ENCODE results near the gene PEDS1.

PEDS1 gene

DNA sequence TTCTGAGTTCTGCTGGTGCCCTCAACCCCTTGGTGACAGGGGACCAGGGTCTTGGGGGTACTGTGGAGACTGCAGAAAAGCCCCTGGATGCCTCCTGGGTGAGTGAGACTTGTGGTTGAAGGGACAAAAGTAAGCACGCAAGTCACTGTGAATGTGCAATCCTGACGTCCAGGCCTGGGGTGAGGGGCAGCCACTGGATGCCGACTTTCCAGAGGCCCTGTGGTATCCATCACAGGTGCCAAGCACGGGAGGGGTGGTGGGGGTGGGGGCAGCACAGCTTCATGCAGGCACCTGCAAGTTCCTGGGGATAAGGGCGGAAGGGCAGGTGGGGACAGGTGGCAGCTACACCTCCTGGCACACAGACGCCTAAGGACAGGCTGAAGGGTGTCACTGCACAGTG is 20.5 kb downstream of the PEDS1 start:
- no peak for DNase-seq

DNA sequence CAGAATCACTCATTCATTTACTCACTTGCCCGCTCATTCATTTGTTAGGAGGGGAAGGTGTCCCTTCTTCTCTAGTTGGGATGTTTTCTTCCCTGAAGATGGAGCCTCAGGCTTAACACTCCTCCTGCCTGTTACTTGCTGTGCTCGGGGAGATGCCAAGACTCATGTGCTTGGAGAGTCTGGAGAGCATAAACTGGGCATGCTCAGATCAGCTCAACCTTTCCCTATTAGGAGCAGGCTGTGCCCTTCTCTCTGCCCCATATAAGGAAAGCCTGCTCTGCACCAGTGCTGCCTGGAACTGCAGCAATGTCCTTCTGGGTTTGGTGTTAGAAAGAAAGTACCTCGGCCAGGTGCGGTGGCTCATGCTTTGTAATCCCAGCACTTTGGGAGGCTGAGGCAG is 22.5 kb downstream of the PEDS1 start:
- DNase-seq = no peak

DNA sequence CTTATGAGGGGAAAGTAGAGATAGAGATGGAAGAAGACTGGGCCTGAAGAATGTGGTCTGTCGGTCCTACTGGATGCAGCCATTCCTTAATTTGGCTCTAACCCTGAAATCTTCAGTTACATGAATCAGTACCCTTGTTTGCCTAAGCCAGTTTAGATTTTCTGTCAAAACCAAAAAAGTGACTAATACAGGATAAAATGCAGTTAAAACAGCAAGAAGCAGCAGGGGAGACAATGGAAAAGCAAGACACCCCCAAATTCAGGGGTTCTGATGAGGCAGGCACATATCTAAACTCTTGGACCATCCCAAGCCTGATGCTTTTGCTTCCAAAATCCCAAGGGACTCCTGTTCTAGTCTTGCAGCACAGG is 23.2 kb downstream of the PEDS1 start:
- DNase-seq = no peak

DNA sequence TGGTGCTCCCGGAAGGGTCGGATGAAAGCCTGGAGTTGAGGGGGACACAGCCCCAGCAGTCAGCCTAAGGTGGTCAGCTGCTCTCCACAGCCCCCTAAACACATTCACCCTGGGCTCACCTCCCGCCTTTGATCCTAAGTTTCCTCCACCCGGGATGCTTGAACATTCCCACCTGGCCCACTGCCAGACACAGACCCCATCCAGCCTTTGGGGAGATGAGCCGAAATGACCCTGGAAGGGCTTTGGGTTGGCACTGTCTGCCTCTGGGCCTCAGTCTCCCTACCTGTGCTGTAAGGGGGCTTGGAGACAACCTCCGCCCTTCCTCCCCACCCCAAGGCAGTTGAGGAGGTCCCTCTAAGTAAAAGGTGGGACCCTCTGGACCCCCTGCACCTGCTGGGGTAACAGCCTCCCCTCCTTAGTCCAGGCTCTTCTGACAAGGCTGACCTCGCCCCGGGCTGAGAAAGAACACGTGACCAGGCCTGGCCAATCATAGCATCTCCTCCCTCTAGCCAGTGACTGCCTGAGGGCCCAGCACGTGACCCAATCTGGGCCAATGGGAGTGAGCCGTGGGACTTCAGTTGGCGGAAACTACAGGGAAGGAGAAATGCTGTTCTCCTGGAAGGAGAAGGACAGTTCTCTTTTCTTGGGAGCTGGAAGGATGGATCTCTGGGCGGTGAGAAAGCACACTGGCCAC is 23.7 kb downstream of the PEDS1 start:
- no peak for DNase-seq

DNA sequence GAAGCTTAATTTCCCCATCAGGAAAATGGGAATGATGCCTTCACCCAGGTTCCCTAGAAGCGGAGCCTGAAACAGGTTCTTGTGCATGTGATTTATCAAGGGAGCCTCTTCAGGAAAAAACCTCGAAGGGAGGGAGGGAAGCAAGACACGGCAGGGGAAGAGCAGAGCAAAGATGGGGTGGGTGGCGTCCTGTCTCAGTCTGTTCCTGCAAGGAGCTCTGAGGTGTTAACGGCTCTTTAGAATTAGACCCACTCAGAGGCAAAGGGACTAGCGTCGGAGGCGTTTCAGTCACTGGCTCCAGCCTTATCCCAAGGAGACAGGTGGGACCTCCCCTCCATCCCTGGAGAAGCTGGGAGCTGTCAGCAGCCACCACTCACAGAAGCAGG is 25.0 kb downstream of the PEDS1 start:
- DNase-seq = no peak

DNA sequence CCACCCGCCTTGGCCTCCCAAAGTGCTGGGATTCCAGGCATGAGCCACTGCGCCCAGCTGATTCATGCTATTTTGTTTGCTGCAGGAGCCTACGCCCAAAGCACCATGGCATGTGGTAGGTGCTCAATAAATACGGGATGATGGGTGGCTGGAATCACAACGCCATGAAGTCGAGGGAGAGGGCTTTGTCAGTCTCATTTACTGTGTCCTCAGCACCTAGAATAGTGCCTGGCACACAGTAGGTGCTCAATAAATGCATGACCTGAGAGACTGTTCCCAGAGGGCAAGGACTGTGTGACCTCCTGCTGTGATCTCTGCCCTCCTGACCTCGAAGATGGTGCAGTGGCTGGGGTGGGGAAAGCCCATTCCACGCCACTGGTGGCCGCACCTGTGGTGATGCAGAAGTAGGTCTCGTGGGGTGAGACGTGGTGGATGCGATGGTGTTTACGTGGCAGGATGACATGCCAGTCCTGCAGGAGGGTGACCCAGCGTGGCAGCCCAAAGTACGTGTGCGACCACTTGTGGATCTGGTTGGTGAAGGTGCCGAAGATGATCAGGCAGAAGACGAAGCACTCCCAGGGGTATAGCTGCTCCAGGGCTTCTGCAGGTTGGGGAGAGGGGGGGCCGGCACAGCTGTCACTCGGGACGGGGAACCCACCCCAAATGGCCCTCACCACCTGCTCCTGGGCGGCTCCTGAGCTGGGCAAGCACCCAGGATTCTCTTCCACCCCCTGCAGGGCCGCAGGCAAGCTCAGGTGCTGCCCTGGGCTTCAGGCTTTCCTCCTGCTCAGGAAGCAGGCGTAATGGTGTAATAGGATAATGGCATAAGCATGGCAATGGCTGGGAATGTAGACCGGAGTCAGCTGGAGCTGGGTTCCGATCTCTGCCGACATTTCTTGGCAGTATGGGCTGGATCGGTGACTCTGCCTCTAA is 25.7 kb downstream of the PEDS1 start:
- no peak for DNase-seq

DNA sequence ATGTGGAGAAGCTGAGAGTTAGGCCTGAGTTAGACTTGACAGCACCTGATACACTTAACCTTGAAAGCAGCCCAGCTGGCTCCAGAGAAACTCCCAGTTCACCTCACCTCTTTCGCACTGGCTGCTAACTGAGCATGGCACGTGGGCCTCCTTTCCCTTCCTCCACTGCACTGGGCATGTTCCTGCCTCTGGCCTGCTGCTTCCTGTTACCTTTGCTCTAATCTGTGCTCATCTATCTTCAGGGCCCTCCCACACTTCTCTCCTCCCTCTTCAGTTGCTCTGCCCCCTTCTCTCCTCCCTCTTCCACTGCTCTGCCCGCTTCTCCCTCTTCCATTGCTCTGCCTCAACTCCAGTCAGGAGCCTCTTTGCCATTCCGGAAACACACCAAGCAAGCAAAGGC is 26.9 kb downstream of the PEDS1 start:
- no peak for DNase-seq

DNA sequence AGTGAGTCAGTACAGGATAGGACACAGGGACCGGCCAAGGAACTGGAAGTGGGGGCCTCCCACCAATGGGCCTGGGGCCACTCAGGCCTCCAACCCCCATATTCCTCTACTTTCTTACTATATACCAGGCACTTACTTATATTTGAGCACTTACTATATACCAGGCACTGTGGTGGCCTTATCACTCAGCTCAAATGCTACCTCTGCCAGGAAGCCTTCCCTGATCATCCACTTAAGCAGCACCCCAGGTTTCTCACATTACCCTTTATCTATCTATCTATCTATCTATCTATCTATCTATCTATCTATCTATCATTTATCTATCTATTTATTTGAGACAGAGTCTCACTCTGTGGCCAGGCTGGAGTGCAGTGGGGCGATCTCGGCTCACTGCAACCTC is 28.2 kb downstream of the PEDS1 start:
- no peak for DNase-seq

DNA sequence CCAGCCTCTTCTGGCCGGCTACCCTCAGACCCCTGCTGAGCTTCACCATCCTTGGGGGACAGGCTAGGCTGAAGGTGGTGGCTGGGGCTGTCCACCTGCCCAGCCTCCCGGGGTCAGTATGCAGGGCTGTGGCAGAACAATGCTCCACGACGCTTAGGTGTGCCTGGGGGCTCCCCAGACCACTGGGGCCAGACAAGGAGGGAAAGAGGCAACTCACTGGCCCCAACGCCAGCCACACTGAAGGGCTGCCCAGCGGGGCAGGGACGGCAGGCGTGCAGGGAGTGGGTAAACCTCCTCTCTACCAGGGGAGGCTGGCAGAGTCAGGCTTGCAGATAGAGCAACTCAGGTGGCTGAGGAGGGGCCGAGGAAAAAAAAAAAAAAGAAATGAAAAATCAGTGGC is 29.0 kb downstream of the PEDS1 start:
- no peak for DNase-seq

DNA sequence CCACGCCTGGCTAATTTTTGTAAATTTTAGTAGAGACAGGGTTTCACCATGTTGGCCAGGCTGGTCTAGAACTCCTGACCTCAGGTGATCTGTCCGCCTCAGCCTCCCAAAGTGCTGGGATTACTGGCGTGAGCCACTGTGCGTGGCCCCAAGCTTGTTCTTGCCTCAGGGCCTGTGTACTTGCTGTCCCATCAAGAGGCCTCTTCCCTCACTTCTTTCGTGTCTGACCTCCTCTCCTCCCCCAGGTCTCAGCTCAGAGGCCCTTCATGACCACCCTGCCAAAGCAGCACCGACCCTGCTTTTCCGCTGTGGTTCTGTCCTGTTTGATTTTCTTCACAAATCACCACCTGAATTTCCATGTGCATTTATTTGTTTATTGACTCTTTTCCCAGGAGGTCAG is 30.1 kb downstream of the PEDS1 start:
- DNase-seq = no peak

DNA sequence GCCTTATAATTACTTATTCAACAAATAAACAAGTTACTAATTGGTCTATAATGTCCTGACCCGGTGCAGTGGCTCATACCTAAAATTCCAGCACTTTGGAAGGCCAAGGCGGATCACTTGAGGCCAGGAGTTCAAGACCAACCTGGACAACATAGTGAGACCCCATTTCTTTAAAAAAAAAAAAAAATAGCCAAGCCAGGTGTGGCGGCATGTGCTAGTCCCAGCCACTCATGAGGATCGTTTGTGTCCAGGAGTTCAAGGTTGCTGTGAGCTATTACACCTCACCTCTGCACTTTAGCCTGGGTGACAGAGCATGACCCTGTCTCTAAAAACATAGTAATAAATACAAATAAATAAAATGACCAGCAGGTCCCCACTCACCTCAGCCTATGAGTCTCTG is 30.8 kb downstream of the PEDS1 start:
- no peak for DNase-seq

DNA sequence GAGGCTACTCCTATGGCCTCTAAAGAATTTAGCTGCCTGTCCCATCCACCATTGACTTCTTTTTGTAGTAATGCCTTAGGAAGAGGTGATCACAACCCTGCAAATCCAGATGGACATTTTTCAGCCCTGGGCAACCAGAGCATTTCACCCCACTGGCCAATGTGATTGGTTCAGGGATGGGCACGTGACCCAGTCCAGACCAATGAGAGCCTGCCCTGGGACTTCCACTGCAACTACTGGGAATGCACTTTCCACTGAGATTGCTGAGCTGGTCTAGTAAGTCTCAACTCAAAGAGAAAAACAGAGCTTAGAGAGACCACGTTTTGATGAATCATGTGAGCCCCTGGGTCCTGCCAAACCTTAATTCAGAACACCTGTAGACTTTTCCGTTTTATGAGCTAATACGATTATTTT is 31.7 kb downstream of the PEDS1 start:
- DNase-seq = no peak

DNA sequence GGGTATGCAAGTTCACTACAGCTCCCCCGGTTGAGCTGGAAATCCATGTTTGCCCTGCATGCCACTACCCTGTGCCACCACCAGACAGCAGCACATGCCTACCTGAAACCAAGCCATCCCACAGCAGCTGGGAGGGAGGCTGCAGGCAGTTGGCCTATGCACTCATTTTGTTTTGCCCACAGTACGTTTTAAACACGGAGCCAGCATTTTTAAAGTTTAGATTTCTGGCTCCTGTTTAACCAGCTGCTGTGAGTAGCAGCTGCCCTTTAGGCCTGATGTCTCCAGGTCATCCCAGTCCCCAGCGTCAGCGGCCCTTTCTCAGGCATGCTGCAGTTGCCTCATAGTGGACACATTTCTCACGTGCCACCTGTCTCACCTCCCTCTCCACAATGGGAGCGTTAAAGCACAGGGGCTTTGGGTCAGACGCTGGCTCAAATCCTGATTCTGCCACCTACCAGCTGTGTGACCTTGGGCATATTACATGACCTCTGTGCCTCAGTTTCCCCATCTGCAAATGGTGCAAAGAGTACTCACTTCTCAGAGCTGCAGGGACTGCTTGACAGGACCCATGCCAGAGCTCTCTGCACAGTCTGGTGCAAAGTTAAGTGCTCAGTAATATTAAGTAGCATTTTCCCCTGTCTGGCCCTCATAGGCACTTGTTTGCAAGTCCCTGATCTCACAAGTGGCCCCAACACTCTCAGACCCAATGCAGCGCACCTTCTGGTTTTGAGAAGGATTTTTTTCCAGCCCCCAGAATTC is 32.4 kb downstream of the PEDS1 start:
- DNase-seq = peak; percentile 77

DNA sequence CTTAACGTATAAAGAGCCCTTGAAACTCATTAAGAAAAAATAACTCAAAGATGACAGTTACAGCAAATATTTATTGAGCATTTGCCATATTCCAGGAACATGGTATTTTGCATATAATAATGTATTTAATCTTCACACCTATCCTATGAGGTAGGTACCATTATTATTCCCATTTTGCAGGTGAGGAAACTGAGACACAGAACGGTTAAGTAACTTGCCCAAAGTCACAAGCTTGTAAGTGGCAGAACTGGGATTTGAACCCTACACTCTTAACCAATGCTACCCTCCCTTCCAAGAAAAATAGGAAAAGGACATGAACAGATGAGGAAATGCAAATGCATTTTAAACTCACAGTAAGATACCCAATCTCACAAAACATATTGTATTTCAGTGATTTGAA is 35.3 kb downstream of the PEDS1 start:
- no peak for DNase-seq

DNA sequence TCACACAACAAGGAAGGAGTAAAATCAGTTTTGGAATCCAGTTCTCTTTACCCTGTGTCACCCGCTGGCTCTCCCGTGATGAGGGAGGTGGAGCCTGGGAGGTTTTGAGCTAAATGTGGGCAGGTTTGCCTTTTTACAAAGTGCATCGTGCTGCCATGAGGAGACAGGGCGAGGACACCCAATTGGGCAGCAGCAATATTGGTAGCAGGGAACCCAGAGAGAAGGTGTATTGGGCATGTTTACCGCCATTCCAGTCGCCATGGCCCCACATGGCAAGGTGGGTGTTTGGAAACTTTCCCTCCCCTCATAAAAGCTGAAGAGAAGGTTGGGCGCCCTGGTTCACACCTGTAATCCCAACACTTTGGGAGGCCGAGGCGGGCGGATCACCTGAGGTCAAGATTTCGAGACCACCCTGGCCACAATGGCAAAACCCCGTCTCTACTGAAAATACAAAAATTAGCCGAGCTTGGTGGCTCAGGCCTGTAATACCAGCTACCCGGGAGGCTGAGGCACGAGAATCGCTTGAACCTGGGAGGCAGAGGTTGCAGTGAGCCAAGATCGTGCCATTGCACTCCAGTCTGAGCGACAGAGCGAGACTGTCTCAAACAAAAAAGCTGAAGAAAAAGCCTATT is 37.0 kb downstream of the PEDS1 start:
- DNase-seq = no peak

DNA sequence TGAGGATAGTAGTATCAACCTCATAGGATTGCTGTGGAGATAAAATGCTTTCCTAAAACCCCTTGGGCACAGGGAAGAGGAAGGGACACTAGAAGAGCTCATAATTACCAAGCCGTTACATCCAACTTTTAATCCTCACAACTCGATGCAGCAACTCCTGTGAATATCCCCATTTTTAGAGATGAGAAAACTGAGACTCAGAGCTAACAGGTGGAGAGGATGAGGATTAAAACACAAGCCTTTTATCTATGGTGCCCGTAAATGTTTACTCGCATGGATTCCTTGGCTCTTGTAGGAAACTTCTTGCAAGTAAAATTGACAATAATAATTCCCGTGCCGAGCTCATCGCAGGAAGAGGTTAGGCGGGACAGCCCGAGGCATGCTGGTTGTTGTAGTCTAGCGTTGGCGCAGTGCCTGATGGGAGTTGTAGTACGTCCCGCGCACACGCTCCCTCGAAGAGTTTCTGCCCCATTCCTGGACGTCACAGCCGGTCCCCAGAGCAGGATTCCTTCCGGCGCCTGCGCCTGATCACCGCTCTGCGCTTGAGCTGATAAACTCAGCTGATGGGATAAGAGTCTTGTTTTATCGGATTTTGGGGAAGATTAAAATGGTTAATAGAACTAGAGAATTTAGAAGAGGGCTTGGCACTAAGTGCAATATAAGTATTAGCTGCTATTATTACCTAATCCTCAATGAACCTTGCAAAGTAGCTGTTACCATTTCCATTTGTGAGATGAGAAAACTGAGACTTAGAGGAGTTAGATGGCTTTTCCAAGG is 37.7 kb downstream of the PEDS1 start:
- DNase-seq = peak; percentile 95

DNA sequence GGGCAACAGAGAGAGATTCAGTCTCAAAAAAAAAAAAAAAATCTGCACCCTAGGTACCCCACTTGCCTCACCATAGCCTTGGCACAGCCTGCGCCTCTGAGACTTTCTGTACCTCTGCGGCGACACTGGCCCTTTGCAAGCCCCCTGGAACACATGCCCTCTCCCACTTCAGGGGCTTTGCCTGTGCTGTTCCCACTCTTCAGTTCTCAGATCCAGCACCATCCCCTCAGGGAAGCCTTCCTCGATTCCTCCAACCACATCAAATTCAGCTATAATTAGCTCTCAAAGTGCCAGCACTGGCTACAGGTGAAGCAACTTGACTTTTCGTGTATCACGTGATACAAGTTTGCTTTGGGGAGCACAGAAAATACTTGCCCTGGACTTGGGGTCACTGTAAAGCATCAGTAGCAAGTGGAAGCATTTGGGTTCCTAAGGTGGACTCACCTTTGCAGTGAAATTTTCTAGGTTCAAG is 38.4 kb downstream of the PEDS1 start:
- no peak for DNase-seq

DNA sequence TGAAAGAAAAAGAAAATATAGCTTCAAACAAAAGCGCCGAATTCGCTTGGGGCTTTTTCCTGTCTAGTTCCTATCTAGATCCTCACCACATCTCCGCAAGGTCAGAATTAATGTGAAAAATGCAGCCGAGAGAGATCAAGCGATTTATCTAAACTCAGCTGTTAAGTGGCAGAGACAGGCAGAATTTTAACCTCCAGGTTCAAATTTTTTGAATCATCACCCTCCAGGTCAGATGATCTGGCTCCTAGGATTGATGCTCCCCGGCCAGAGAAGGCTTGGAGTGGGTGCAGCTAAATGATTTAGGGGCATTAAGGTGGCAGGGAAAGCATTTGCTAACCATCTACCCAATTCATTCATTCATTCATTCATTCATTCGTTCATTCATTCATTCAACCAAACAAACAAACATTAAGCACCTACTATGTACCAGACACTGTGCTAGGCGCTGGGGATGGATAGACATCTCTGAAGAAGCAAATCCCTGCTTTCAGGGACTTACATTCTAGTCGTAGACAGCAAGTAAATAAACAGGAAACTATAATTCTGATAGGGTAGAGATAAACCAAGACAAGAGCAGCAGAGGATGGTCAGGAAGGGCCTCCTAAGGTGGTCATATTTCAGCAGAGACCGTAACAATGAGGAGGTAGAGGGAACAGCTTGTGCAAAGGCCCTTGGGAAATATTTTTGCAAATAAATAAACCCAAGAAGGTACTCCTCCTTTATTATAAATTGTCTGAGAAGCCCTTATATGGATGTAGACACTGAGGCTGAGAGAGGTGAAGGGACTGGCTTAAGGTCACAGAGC is 39.9 kb downstream of the PEDS1 start:
- DNase-seq = no peak

DNA sequence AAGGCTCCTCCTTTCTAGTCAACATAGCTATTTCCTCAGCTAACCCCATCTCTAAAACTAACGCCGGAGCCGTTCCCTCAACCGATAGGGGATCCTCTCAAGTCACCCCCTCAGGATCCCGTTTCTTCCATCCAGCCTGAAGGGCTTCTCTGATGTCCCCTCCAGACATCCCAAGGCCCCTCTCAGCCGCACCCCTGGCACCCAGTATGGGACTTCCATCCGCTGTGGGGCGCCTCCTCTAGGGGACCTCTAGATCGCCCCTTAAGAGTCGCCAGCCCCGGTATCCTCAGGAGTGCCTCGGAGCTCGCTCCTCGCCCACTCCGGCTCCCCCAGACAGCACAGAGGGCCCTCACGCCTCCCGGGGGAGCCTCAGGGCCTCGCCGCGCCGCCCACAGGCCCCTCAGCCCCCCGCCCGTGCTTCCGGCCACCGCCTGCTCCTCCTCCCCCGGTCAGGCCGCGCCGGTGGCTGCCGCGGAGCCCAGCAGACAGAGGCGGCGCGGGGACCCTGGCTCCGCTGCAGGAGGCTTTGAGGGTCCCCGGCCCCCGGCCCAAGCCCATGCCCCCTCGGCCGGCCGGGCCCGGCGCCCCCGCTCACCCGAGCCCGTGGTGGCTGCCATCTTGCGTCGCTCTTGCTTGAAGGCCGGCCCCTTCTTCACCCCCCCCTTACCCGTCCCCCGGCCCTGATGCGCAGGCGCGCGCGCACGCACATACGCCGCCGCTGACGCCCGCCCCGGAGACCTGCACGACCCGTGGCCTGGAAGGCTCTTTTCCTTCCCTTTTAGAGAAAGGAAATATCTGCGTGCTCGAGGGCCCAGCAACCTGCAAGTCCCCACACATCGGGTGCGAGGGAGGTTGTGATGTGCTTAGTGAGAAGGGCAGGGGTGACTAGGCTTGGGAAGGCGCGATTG is 40.8 kb downstream of the PEDS1 start, which contains the start of gene UBE2V1:
Gene UBE2V1, minus strand, starts transcription at position 639 of the 908 bp plus-strand sequence. Its CDS starts 22 bp downstream, at position 617.
- DNase-seq = peak; percentile 93

Measured in CD4-positive, alpha-beta T cell treated with Interleukin-17A for 4 hours (primary cell).